HG03460 (cell line): Measurements from ENCODE around the gene OTUB2.

Source experiments
- ATAC-seq: cut with Tn5 transposase; IDR thresholded peaks from one replicate; pipeline ENCODE4 v1.9.1; 2021; ENCODE audit not compliant: unreplicated experiment

The OTUB2 gene

DNA sequence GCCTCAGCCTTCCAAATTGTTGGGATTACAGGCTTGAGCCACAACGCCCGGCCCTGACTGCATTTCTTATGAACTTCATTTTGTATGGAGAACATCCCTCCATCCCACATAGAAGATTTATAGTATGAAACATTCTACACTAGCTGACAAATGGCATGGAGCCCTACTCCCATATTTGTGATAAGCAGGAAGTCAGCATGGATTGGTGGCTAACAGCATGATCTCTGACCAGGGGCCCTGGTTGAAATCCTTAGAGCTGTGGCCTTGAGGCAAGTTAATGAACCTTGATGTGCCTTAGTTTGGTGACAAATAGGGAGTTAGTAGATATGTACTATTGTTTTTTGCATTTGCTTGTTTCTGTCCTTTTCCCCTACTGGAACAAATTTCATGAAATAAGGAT is 67.3 kb downstream of the OTUB2 start:
- ATAC-seq = no peak

DNA sequence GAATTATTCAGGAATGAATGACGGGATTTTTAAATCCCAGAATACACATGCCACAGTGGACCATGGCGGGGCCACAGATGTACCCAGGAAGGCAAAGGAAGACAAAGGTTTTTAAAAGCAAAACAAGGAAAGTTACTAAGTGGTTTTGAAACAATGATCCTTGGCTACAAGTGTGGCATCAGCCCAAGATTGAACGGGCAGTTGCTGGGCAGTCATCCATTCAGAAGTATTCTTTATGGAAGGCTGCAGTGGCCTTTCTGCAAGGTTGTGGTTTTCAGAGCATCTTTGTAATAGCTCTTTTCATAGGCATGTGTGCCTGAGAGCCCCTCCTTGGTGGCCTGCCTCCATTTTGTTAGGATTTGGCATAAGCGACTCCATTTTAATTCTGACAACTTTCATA is 71.0 kb downstream of the OTUB2 start:
- no peak for ATAC-seq
